Measurements from ENCODE around the gene LYVE1. TPM values are rescaled to one million over a fixed set of nuclear protein-coding genes. Genes with fewer than 3 reads are reported as not detected.

LYVE1 gene, protein sequence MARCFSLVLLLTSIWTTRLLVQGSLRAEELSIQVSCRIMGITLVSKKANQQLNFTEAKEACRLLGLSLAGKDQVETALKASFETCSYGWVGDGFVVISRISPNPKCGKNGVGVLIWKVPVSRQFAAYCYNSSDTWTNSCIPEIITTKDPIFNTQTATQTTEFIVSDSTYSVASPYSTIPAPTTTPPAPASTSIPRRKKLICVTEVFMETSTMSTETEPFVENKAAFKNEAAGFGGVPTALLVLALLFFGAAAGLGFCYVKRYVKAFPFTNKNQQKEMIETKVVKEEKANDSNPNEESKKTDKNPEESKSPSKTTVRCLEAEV
- not detected in 2 replicates for total RNA-seq

DNA sequence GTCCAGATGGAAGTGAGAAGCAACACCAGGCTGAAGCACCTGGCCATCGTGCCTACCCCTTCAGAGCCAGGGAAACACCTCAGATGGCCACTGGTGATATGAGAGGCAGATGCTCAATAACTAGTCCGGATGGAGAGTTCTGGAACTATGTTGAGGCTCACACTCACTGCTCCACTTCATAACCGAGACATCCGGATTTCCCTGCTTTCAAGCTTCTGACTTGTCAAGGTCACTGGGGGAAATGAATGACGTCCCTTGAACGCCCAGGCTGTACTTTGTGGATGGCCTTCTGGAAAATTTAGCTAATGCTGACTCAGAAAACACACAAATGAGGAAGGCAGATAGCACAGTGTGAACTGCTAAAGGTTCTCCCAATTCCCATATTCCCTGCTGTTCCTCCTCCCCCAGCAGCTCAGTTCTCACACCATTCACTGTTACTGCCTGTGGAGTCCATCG, at the start of gene LYVE1:
Gene LYVE1, minus strand, starts transcription at position 180 of the 456 bp plus-strand sequence. Its CDS starts 133 bp downstream, at position 47.
- Mint-ChIP-seq H3K36me3 (ENCODE audit: low read depth) (no peaks in the 10 kb centered on the region), H3K27me3 (peaks cover 26% of the 10 kb centered on the region), H3K4me3 (no peak within 1 kb of the TSS), H3K27ac (no peak within 1 kb of the TSS), H3K4me1 (no peaks in the 10 kb centered on the region), H3K9me3 (no peaks in the 10 kb centered on the region)
- intact Hi-C loops (cut with micrococcal nuclease), result no loop called here
- no peak for DNase-seq

DNA sequence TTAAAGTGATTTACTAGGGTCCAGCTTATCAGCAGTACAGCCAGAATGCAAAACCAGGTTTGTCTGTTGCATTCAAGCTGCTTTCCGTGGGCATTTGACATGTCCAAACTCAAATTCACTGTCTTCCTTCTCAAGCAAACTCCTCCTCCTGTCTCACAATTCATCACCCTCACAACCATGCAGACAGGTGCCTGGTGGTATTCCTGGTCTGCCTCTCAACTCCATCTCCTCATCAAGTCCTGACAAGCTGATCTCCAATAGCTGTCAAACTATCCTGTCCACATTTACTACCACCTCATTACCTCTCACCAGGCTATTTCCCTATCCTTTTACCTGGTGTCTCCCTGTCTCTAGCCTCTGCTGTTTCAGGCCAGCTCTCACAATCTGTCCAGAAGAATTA, 49.1 kb upstream of the LYVE1 start:
- intact Hi-C loops (cut with micrococcal nuclease), result no loop called here
- DNase-seq, result no peak
- peaks cover 19% of the 10 kb centered on the region for H3K27me3 Mint-ChIP-seq

DNA sequence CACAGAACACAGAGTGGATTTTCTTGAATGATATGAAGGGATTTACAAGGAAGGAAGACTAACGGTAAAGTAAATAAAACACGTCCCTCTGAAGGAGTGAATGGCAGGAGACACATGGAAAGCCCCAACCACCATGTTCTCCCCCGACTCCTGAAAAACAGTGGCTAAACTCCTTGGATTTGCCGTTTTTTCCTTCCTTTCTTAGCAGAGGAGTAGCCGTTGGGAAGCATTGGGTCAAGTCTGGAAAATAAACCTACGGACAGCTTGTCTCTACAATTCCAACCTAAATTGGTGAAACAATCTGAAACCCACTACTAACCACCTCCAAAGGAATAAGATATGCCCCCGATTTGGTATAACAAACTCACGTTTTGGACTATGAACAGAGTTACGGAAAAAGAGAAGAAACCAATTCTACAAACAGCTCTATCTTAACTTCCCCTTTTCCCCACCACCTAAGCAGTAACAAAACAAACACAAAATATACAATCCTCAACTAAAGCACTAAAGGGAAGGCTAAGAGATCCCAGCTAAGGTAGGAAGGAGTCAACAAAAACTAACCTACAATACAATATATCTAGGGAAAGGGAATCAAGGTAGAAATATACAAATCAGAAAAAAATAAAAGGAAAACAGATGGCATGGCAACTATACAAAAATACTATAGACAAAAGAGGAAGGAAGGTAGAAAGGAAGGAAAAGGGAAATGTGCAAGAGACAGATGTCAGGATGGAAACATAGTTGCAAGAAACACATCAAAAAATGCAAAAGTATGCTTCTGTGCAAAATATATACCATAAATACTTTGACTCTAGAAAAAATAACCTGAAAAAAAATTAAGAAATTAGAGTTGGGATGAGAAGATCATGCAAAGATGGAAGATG, 43.8 kb upstream of the LYVE1 start:
- intact Hi-C loops (cut with micrococcal nuclease), result no loop called here
- H3K27ac Mint-ChIP-seq, result no peak overlapping the region
- no peaks in the 10 kb centered on the region for H3K4me1 Mint-ChIP-seq
- no peak overlapping the region for H3K4me3 Mint-ChIP-seq
- H3K36me3 Mint-ChIP-seq (ENCODE audit: low read depth), result no peaks in the 10 kb centered on the region
- H3K27me3 Mint-ChIP-seq, result peaks cover 44% of the 10 kb centered on the region
- H3K9me3 Mint-ChIP-seq, result peaks cover 8% of the 10 kb centered on the region
- no peak for DNase-seq

More for the DNA sequence above, 49.1 kb upstream of the LYVE1 start:
- no peaks in the 10 kb centered on the region for H3K4me1 Mint-ChIP-seq
- H3K9me3 Mint-ChIP-seq, result no peaks in the 10 kb centered on the region
- H3K36me3 Mint-ChIP-seq (ENCODE audit: low read depth), result no peaks in the 10 kb centered on the region
- H3K27ac Mint-ChIP-seq, result no peak overlapping the region
- no peak overlapping the region for H3K4me3 Mint-ChIP-seq

DNA sequence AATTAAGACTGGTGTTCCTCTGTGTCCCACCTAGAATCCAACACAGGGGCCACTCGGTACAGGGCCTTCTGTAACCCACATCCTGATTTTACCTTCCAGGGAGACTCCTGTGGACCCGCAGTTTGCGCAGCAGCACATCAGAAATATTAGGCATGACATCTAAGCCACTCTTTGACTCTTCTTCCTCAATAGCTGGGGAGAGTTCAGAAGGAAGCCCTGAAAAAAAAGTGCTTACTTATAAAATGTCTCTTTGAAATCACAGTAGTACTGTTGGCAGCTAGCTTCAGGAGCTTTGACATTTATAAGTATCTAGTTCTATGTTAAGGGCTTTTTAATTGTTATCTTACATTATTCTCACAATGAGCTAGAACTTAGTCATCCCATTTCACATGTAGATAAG, 41.2 kb upstream of the LYVE1 start:
- Mint-ChIP-seq H3K4me1 (peaks cover 5% of the 10 kb centered on the region), H3K27ac (no peak overlapping the region), H3K9me3 (peaks cover 8% of the 10 kb centered on the region), H3K4me3 (no peak overlapping the region), H3K36me3 (ENCODE audit: low read depth) (no peaks in the 10 kb centered on the region), H3K27me3 (peaks cover 40% of the 10 kb centered on the region)
- no peak for DNase-seq
- intact Hi-C loops (cut with micrococcal nuclease), result no loop called here

DNA sequence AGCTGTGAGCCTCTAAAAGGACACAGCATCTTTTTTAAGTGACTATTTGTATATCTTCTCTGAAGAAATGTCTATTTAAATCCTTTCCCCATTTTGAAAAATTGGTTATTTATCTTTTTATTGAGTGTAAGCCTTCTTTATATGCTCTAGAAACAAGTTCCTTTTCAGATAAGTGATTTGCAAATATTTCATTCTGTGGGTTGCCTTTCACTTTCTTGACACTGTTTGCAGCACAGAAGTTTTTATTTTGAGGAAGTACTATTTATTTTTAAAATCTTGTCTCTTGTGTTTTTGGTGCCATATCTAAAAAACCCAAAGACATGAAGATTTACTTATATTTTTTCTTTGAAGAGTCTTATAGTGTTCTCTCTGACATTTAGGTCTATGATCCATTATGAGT, 40.1 kb upstream of the LYVE1 start:
- H3K27ac Mint-ChIP-seq, result no peak overlapping the region
- peaks cover 35% of the 10 kb centered on the region for H3K27me3 Mint-ChIP-seq
- H3K4me1 Mint-ChIP-seq, result peaks cover 9% of the 10 kb centered on the region
- H3K4me3 Mint-ChIP-seq, result no peak overlapping the region
- intact Hi-C loops (cut with micrococcal nuclease), result no loop called here
- H3K9me3 Mint-ChIP-seq, result peaks cover 8% of the 10 kb centered on the region
- H3K36me3 Mint-ChIP-seq (ENCODE audit: low read depth), result no peaks in the 10 kb centered on the region
- DNase-seq, result no peak

DNA sequence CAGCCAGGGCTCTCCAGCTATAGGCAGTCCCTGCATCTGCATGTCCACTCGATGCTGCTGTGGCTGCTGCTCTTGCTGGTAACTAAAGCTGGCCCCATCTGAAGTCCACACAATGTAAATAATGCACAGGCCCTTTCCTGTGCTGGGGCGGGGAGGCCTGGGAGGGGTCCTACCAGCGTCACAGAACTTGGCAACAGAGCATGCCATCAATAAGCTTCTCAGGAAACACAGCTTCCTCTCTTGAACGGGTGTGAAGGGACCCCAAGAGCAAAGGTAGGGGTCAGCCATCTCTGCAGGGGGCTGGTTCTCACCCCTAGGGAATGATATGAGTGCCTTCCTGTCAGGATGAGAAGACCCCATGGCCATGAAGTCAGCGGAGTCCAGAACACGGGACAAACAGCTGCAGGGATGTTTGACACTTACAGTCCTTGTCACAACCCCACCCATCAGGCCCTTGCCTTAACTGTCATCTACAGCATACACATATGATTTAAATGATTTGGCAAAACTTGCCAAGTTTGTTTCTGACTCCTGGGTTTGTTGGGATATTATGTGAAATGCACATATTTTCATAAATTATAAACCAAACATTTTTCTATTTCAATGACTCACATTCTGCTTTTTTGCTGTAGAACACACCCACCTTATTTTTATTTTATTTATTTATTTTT, 39.1 kb upstream of the LYVE1 start:
- Mint-ChIP-seq H3K4me3 (no peak overlapping the region), H3K4me1 (peaks cover 9% of the 10 kb centered on the region), H3K36me3 (ENCODE audit: low read depth) (no peaks in the 10 kb centered on the region), H3K27ac (no peak overlapping the region), H3K9me3 (peaks cover 8% of the 10 kb centered on the region), H3K27me3 (peaks cover 27% of the 10 kb centered on the region)
- intact Hi-C loops (cut with micrococcal nuclease), result no loop called here
- no peak for DNase-seq

DNA sequence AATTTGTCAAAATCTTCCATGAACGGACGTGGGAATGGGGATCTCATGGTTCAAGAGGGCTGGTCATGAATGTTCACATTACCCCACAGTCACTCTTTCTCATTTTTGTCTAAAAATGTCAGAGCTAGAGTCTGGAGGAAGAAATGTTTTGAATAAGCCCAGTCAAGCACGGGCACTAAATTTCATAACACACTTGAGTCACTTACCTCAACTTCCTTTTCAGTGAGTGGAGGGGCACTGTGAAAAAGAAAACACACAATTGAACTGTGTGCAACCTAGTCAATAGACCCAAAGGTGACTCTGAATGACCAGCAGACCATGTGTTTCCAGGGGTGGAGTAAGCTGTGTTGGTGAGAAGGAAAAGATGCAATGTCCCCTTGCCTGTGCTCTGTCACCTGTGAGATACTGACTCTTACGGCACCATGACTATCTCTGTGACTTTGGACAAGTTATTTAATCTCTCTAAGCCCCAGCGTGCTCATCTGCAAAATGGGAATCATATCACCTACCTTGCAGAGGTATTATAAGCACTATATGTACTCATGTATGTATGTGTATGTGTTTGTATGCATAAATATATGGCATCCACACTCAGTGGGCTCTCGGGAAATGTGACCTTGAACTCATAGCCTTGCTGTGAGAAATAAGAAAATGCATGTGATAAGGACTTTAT, 38.2 kb upstream of the LYVE1 start:
- Mint-ChIP-seq H3K4me1 (peaks cover 9% of the 10 kb centered on the region), H3K9me3 (peaks cover 5% of the 10 kb centered on the region), H3K27me3 (peaks cover 20% of the 10 kb centered on the region), H3K27ac (no peak overlapping the region), H3K4me3 (no peak overlapping the region), H3K36me3 (ENCODE audit: low read depth) (no peaks in the 10 kb centered on the region)
- intact Hi-C loops (cut with micrococcal nuclease), result no loop called here
- DNase-seq, result no peak

DNA sequence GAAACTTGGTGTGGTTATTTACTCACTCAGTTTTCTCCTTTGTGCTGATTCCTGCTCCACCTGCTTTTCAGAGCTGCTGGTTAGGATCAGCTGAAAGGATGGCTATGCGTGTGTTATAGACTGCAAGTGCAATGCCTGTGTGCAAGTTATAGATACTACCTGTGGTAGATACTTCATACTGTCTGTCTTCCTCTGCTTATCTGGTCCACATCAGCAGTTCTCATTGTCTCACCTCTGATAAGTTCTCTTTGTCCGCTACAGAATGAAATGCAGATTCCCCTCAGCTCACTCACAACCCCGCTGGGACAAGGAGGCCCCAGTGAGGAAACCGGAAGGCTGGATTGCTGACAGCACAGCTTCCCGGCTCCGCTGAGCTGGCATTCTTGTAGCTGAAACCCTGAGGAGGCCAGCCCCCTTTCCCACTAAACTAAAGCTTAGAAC, 37.5 kb upstream of the LYVE1 start:
- H3K27me3 Mint-ChIP-seq, result peaks cover 14% of the 10 kb centered on the region
- peaks cover 9% of the 10 kb centered on the region for H3K4me1 Mint-ChIP-seq
- no peaks in the 10 kb centered on the region for H3K36me3 Mint-ChIP-seq (ENCODE audit: low read depth)
- DNase-seq, result no peak
- H3K27ac Mint-ChIP-seq, result no peak overlapping the region
- H3K9me3 Mint-ChIP-seq, result peaks cover 5% of the 10 kb centered on the region
- intact Hi-C loops (cut with micrococcal nuclease), result no loop called here
- no peak overlapping the region for H3K4me3 Mint-ChIP-seq

DNA sequence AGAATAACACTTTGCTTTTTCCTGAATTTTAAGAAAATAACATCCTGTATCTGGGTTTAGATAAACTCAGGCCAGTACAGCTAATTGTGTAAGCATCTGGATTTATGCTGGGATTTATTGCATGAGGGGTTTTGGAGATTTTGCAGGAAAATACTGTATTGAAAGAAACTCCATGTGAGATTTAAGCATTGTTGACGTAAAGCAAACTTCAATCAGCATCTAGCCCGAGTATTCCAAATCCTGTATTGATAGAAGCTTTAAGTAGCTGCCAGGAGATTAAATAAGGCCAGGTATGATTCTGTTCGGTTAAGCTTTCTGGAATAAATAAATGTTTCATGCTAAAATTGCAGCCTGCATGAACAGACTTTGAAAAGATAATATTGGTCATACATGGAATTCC, 36.3 kb upstream of the LYVE1 start:
- H3K36me3 Mint-ChIP-seq (ENCODE audit: low read depth), result no peaks in the 10 kb centered on the region
- H3K27me3 Mint-ChIP-seq, result peaks cover 6% of the 10 kb centered on the region
- H3K4me1 Mint-ChIP-seq, result peaks cover 9% of the 10 kb centered on the region
- no peak overlapping the region for H3K4me3 Mint-ChIP-seq
- intact Hi-C loops (cut with micrococcal nuclease), result no loop called here
- H3K9me3 Mint-ChIP-seq, result no peaks in the 10 kb centered on the region
- H3K27ac Mint-ChIP-seq, result no peak overlapping the region
- no peak for DNase-seq

DNA sequence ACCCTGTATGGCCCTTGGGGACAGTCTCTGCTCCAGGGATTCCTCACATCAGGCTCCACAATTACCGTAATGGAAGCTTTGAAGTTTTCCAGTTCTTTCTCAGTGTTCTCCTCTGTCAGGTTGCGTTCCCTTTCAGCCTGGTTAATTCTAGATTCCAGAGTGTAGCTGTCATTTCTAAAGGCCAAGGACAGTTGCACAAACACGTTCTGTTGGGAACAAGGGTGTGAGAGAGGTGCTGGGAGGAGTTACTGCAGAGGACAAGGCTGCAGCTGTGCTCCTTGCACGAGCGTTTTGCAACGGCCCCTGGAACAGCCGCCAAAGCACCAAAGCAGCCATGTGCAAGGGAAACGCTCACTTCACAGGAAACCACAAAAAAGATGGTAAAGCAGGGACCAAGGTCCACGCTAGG, 35.9 kb upstream of the LYVE1 start:
- Mint-ChIP-seq H3K27ac (no peak overlapping the region), H3K36me3 (ENCODE audit: low read depth) (no peaks in the 10 kb centered on the region), H3K4me3 (no peak overlapping the region), H3K27me3 (peaks cover 2% of the 10 kb centered on the region), H3K4me1 (peaks cover 9% of the 10 kb centered on the region), H3K9me3 (no peaks in the 10 kb centered on the region)
- no peak for DNase-seq
- intact Hi-C loops (cut with micrococcal nuclease), result no loop called here

DNA sequence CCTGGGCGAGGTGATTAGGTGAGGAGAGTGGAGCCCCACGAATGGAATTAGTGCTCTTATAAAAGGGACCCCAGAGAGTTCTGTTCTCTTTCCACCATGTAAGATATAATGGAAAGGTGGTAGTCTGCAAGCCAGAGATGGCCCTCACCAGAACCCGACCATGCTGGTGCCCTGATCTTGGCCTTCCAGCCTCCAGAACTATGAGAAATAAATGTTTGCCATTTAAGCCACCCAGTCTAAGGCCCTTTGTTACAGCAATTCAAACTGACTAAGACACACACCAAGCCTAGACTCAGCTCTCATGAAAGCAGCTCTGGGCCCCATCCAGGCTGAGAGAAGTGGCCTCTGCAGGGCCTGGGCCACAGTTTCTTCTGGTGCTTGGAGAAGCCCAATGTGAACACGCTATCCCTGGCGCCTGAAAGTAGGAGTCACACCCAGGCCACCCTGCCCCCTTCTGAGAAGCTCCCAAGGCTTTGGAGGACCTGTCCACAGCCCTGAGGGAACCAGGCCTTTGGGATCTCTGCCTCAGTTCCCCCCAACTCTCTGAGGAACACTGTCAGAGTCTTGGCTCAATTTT, 35.3 kb upstream of the LYVE1 start:
- no peak for DNase-seq
- Mint-ChIP-seq H3K9me3 (no peaks in the 10 kb centered on the region), H3K36me3 (ENCODE audit: low read depth) (no peaks in the 10 kb centered on the region), H3K4me3 (no peak overlapping the region), H3K4me1 (peaks cover 9% of the 10 kb centered on the region), H3K27ac (no peak overlapping the region), H3K27me3 (no peaks in the 10 kb centered on the region)
- intact Hi-C loops (cut with micrococcal nuclease), result no loop called here

DNA sequence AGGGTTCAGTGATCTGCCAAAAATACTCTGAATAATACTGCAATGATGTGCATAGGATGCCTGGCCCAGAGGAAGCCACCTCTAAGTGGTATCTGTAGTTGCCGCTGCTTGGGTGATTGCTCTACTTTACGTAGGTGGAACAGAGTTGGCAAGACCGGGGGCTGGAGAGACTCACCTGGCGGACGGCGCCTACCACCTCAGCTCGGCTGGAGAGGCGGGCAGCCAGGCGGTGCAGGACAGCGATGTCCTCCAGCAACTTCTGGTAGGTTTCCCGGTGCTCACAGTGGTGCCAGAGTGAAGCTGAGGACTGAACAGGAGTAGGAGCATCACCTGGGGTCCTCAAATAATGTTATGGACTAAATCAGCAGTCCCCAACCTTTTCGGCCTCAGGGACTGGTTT, 34.5 kb upstream of the LYVE1 start:
- Mint-ChIP-seq H3K4me3 (no peak overlapping the region), H3K36me3 (ENCODE audit: low read depth) (no peaks in the 10 kb centered on the region), H3K27me3 (no peaks in the 10 kb centered on the region), H3K9me3 (no peaks in the 10 kb centered on the region), H3K27ac (no peak overlapping the region), H3K4me1 (peaks cover 9% of the 10 kb centered on the region)
- intact Hi-C loops (cut with micrococcal nuclease), result no loop called here
- no peak for DNase-seq

DNA sequence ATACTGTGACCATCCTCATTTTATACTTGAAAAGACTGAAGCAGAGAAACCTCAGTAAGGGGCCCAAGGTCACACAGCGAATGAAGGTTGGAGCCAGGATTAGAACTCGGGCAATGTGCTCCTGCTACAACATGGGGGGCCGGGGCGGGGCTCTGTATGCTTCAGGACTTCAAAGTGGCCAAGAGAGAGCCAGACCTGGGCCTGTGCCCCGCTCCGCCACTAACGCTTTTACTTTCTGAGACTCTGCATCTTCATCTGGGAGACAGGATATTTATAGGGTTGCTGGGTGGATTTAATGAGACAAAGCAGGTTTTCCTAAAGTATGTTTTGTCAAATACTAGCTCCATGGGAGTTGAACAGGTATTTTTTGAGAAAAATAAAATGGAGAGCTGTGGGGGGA, 33.9 kb upstream of the LYVE1 start:
- Mint-ChIP-seq H3K4me1 (peaks cover 9% of the 10 kb centered on the region), H3K36me3 (ENCODE audit: low read depth) (no peaks in the 10 kb centered on the region), H3K27ac (no peak overlapping the region), H3K27me3 (no peaks in the 10 kb centered on the region), H3K4me3 (no peak overlapping the region), H3K9me3 (no peaks in the 10 kb centered on the region)
- no peak for DNase-seq
- intact Hi-C loops (cut with micrococcal nuclease), result no loop called here
